HG03139 (cell line): ENCODE measurements around the gene CSRNP2.
"Not testable (repeated sequence)": the region's sequence is repeated elsewhere in the genome, so short reads cannot be mapped to it uniquely, and the experiment has no call there.

Experiments used
- ATAC-seq: cut with Tn5 transposase; IDR thresholded peaks from one replicate; pipeline ENCODE4 v1.9.1; 2021; ENCODE audit not compliant: unreplicated experiment

CSRNP2 gene

GRCh38 chr12:51078866-51079265 is 4.5 kb downstream of the CSRNP2 start:
- ATAC-seq, result not testable (repeated sequence)

GRCh38 chr12:51078346-51078745 is 5.0 kb downstream of the CSRNP2 start:
- ATAC-seq, result not testable (repeated sequence)

GRCh38 chr12:51077930-51078329 is 5.5 kb downstream of the CSRNP2 start:
- ATAC-seq, result no peak

GRCh38 chr12:51076236-51076930 is 7.0 kb downstream of the CSRNP2 start:
- ATAC-seq, result no peak

GRCh38 chr12:51075390-51075789 is 8.0 kb downstream of the CSRNP2 start:
- ATAC-seq, result no peak

GRCh38 chr12:51071663-51072062 is 11.7 kb downstream of the CSRNP2 start:
- ATAC-seq, result no peak

- no peak for ATAC-seq
Observed at GRCh38 chr12:51070004-51070403, 13.4 kb downstream of the CSRNP2 start.

GRCh38 chr12:51067771-51068170 is 15.6 kb downstream of the CSRNP2 start:
- no peak for ATAC-seq

- no peak for ATAC-seq
Observed at GRCh38 chr12:51067229-51067628, 16.2 kb downstream of the CSRNP2 start.

- no peak for ATAC-seq
Observed at GRCh38 chr12:51065530-51065929, 17.9 kb downstream of the CSRNP2 start.

GRCh38 chr12:51062631-51063397 is 20.6 kb downstream of the CSRNP2 start:
- no peak for ATAC-seq

GRCh38 chr12:51059086-51059485 is 24.3 kb downstream of the CSRNP2 start:
- no peak for ATAC-seq

- ATAC-seq, result no peak
Observed at GRCh38 chr12:51056242-51056641, 27.2 kb downstream of the CSRNP2 start.

GRCh38 chr12:51055060-51055459 is 28.3 kb downstream of the CSRNP2 start:
- no peak for ATAC-seq

- no peak for ATAC-seq
Observed at GRCh38 chr12:51051787-51052186, 31.6 kb downstream of the CSRNP2 start.

- ATAC-seq, result no peak
Observed at GRCh38 chr12:51049525-51049924, 33.9 kb downstream of the CSRNP2 start.

GRCh38 chr12:51048661-51049251 is 34.6 kb downstream of the CSRNP2 start:
- no peak for ATAC-seq

- peak; percentile 96 for ATAC-seq
Observed at GRCh38 chr12:51047655-51048540, 35.5 kb downstream of the CSRNP2 start, which contains the start of gene LETMD1. LETMD1 (plus strand) TSS chr12:51048327; CDS start chr12:51048357, 30 bp downstream.

- ATAC-seq, result no peak
Observed at GRCh38 chr12:51036279-51036678, 47.1 kb downstream of the CSRNP2 start.

- no peak for ATAC-seq
Observed at GRCh38 chr12:51033457-51034089, 49.8 kb downstream of the CSRNP2 start.
